BE2C (cell line): ENCODE measurements around the gene CFAP20DC.

Source experiments
- DNase-seq: peaks from one replicate; pipeline ENCODE4 v3.0.0-alpha.2; 2020
- H3K27me3 ChIP-seq: fragments of 250-450 bp; sonication (Bioruptor Pico); 2 replicates; pipeline ENCODE4 v1.5.1; 2020; ENCODE audit warnings: mild to moderate bottlenecking
- H3K36me3 ChIP-seq: fragments of 250-450 bp; sonication (Bioruptor Pico); 2 replicates; pipeline ENCODE4 v1.5.1; 2020; ENCODE audit warnings: mild to moderate bottlenecking
- H3K4me1 ChIP-seq: fragments of 250-450 bp; sonication (Bioruptor Pico); 2 replicates; pipeline ENCODE4 v1.5.1; 2020
- H3K4me3 ChIP-seq: 2 replicates; pipeline ENCODE4 v1.5.1; 2011; ENCODE audit warnings: low read depth, low read length
- H3K9me3 ChIP-seq: fragments of 250-450 bp; sonication (Bioruptor Pico); 2 replicates; pipeline ENCODE4 v1.5.1; 2020
- CTCF ChIP-seq: IDR thresholded peaks from 2 replicates; pipeline ENCODE4 v1.5.1; 2012; ENCODE audit warnings: mild to moderate bottlenecking, low read depth, low read length

Gene CFAP20DC

DNA sequence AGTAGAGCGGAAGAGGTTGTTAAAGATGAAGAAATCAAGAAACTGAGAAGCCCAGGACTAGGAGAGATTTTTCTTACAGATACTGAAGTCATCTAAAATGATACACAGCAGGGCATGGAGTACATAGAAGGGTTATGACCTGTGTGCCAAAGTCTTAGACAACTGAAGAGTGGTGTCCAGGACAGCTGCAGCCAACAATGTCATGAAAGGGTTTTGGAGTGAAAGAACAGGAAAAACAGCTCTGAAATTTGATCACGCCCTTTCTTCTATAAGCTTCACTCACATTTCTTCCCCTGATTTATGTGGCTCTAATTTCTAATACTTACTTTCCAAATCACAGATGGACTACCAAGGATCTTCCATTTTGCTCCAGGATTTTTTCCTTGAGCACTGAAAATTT, 3.0 kb downstream of the CFAP20DC start:
- H3K4me3 ChIP-seq: no peak overlapping the region
- peaks cover 7% of the 10 kb centered on the region; the same call in 1 of the 2 replicates for H3K4me1 ChIP-seq
- H3K36me3 ChIP-seq: no peaks in the 10 kb centered on the region
- TF ChIP-seq CTCF: no peak
- no peak for DNase-seq
- H3K9me3 ChIP-seq: no peaks in the 10 kb centered on the region
- H3K27me3 ChIP-seq: no peaks in the 10 kb centered on the region

GRCh38 chr3:59043391-59043790, 6.4 kb downstream of the CFAP20DC start:
- Histone ChIP-seq H3K4me3 (no peak overlapping the region), H3K9me3 (no peaks in the 10 kb centered on the region), H3K4me1 (peaks cover 3% of the 10 kb centered on the region; the same call in 1 of the 2 replicates), H3K36me3 (no peaks in the 10 kb centered on the region), H3K27me3 (no peaks in the 10 kb centered on the region)
- DNase-seq: peak; percentile 43
- TF ChIP-seq CTCF: no peak

GRCh38 chr3:59040902-59041301, 8.9 kb downstream of the CFAP20DC start:
- no peak for TF ChIP-seq CTCF
- no peaks in the 10 kb centered on the region for H3K27me3 ChIP-seq
- no peak for DNase-seq
- no peak overlapping the region for H3K4me3 ChIP-seq
- peaks cover 3% of the 10 kb centered on the region; the same call in 1 of the 2 replicates for H3K4me1 ChIP-seq
- no peaks in the 10 kb centered on the region for H3K36me3 ChIP-seq
- H3K9me3 ChIP-seq: no peaks in the 10 kb centered on the region

- Histone ChIP-seq H3K36me3 (no peaks in the 10 kb centered on the region), H3K4me1 (no peaks in the 10 kb centered on the region), H3K4me3 (no peak overlapping the region), H3K27me3 (no peaks in the 10 kb centered on the region), H3K9me3 (no peaks in the 10 kb centered on the region)
- no peak for TF ChIP-seq CTCF
- DNase-seq: no peak
These were observed 22.2 kb downstream of the CFAP20DC start for GRCh38 chr3:59027607-59028006.

DNA sequence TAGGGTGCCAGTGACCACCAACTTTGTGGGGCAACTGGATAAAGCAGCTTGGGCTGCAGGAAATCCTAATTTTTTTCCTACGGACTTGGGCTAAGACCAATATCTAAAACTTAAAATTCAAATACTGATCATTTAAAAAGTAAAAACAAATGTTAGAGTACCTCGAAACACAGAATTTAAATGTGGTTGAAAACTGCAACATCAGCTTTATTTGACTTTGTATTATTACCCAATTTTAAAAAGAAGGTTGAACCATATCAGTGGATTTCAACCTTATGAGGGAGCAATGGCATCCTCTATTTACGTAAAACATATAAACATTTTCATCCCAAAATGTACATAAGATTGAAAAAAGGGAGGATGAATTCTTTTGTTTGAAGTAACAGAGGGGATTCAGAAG, 26.2 kb downstream of the CFAP20DC start:
- no peak for TF ChIP-seq CTCF
- Histone ChIP-seq H3K27me3 (no peaks in the 10 kb centered on the region), H3K9me3 (no peaks in the 10 kb centered on the region), H3K4me1 (no peaks in the 10 kb centered on the region), H3K4me3 (no peak overlapping the region), H3K36me3 (no peaks in the 10 kb centered on the region)
- no peak for DNase-seq

GRCh38 chr3:59017617-59017984, 32.2 kb downstream of the CFAP20DC start:
- Histone ChIP-seq H3K9me3 (no peaks in the 10 kb centered on the region), H3K4me1 (no peaks in the 10 kb centered on the region), H3K27me3 (no peaks in the 10 kb centered on the region), H3K36me3 (no peaks in the 10 kb centered on the region), H3K4me3 (no peak overlapping the region)
- no peak for TF ChIP-seq CTCF
- DNase-seq: no peak
